Inflammatory macrophage treated with lipopolysaccharide for 1 hour (primary cell): ENCODE measurements around the gene GPR83.
"Not testable (repeated sequence)": the region's sequence is repeated elsewhere in the genome, so short reads cannot be mapped to it uniquely, and the experiment has no call there.

Source experiments
- DNase-seq, 2 donors: peaks; one replicate each; pipeline ENCODE4 v3.0.0-alpha.2; 2020 to 2022

GPR83 gene

GRCh38 chr11:94350850-94351563 is 50.2 kb downstream of the GPR83 start:
- not testable (repeated sequence) for DNase-seq

GRCh38 chr11:94346311-94346710 is 54.9 kb downstream of the GPR83 start:
- DNase-seq = not testable (repeated sequence)

DNA sequence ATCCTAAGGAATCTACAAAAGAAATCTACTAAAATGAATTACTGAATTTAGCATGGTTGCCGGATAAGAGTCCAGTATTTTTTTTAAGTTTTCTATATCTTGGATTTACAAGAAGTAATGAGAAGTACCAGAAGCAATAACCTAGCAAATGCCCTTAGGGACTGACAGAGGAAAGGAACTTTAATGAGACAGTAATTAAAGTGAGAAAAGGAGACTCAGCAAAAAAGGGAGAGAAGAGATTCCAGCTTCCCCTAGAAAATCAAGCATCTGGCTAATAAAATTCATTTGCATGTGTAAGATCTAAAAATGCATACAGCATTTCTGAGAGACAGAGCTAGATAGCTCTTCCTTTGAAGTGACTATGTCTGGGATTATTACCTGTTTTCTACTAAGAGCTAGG is 57.7 kb downstream of the GPR83 start:
- no peak for DNase-seq

- DNase-seq = no peak
Observed at GRCh38 chr11:94342250-94342649, 59.0 kb downstream of the GPR83 start.

GRCh38 chr11:94338651-94339050 is 62.6 kb downstream of the GPR83 start:
- DNase-seq = no peak

DNA sequence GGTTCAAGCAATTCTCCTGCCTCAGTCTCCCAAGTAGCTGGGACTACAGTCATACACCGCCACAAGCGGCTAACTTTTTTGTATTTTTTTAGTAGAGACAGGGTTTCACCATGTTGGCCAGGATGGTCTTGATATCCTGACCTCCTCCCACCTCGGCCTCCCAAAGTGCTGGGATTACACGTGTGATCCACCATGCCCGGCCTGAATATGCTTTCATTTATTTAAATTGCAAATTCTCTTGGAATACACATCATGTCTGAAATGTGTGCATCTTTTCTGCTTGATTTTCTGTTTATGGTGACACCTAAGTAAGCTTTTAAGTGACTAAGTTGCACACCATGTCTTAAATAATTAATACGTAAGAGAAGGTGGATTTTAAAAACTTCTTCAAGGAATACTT is 65.2 kb downstream of the GPR83 start:
- DNase-seq = no peak

DNA sequence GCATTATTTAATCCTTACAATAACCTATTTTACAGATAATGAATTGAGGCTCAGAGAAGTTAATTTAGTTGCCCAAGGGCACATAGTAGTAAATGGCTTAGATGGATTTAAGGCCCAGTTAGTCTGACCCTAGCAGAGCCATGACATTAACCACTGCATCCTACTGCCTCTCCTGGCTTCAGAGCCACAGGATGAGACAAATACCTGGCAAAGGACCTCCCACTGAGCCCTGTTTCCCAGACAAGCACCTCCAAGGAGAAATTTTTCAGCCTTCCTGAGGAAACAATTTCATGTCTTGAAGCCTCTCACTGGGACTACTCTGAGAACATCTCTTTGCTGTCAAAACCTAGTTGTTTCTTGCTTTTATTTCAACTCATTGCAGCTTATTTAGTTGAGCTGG is 68.4 kb downstream of the GPR83 start:
- no peak for DNase-seq

DNA sequence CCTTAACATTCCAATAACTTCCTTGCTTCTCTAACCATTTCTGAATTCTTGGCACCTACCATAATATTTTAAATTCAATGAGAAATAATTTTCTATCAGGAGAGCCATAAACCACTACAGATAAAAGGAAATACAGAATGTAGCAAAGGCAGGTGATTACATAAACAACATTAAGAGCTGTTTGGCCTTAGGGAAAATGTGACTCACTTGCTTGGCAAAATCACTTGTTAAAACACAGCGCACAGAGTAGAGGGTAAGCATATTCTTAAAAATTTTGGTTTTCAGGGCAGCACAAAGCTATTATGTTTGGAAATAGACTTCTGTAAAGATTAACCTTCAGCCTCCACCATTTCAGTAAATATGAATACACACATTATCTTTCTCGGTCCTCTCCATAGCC is 70.4 kb downstream of the GPR83 start:
- no peak for DNase-seq

- no peak for DNase-seq
Observed at GRCh38 chr11:94329501-94329900, 71.7 kb downstream of the GPR83 start.

DNA sequence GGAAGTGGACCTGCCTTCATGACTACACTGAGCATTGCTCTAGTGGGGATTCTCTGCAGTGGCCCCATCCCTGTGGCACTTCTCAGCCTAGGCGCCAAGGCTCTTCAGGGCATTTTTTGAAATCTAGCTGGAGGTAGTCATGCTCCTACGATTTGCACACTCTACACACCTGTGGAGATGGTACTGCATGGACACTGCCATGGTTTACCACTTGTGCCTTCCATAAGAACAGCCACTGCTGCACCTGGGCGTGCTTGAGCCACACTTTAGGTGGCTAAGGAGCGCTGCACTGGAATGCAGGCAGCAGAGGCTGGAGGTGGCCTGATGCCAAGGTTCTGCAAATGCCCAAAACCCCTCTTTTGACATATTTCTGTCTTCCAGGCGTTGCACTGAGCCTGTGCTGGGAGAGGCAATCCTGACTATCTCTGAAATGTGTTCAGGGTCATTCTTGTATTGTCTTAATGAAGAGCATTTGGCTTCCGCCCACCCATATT is 72.6 kb downstream of the GPR83 start:
- DNase-seq = no peak
